DND-41 (cell line): ENCODE data around the gene ARHGAP45.

Source experiments
- ATAC-seq: fragments of 200-7000 bp; cut with Tn5 transposase; 3 replicates; pipeline ENCODE4 v1.9.1; 2021; ENCODE audit warnings: low read depth; ENCODE audit not compliant: insufficient read depth
- DNase-seq: peaks from one replicate; pipeline ENCODE4 v3.0.0-alpha.2; 2020
- H2AFZ ChIP-seq: 2 replicates; pipeline ENCODE4 v1.6.0; 2012; ENCODE audit warnings: low read depth, low read length
- H3K27ac ChIP-seq: 2 replicates; pipeline ENCODE4 v1.5.1; 2012; ENCODE audit warnings: low read length, inconsistent platforms
- H3K27me3 ChIP-seq: fragments of 200-600 bp; sonication (generic); 2 replicates; pipeline ENCODE4 v1.6.0; 2012; ENCODE audit warnings: low read length, mild to moderate bottlenecking, inconsistent platforms; ENCODE audit not compliant: insufficient read depth, poor library complexity
- H3K36me3 ChIP-seq: 2 replicates; pipeline ENCODE4 v1.5.1; 2012; ENCODE audit warnings: low read length, inconsistent platforms; ENCODE audit not compliant: insufficient read depth
- H3K4me1 ChIP-seq: 2 replicates; pipeline ENCODE4 v1.5.1; 2012; ENCODE audit warnings: mild to moderate bottlenecking, low read length; ENCODE audit not compliant: insufficient read depth
- H3K4me2 ChIP-seq: 2 replicates; pipeline ENCODE4 v1.6.0; 2012; ENCODE audit warnings: mild to moderate bottlenecking, moderate library complexity, low read length, inconsistent platforms; ENCODE audit not compliant: insufficient read depth
- H3K4me3 ChIP-seq, 2 experiments: fragments of 200-600 bp in 1 of 2; shearing (Covaris generic) in 1 of 2; 2 replicates each; pipeline ENCODE4 v1.5.1; 2012 to 2016; ENCODE audit warnings: inconsistent platforms in 2 of 2, low read length in 2 of 2, mild to moderate bottlenecking in 2 of 2, low read depth in 1 of 2, moderate library complexity in 1 of 2
- H3K79me2 ChIP-seq: 2 replicates; pipeline ENCODE4 v1.6.0; 2012; ENCODE audit warnings: low read length, inconsistent platforms; ENCODE audit not compliant: insufficient read depth
- H3K9ac ChIP-seq: 2 replicates; pipeline ENCODE4 v1.6.0; 2012; ENCODE audit warnings: low read depth, mild to moderate bottlenecking, inconsistent platforms, low read length, moderate library complexity
- H3K9me3 ChIP-seq: 2 replicates; pipeline ENCODE4 v1.5.1; 2012; ENCODE audit warnings: low read length, moderate library complexity, mild to moderate bottlenecking, inconsistent platforms; ENCODE audit not compliant: insufficient read depth, severe bottlenecking
- H4K20me1 ChIP-seq: 2 replicates; pipeline ENCODE4 v1.6.0; 2012; ENCODE audit warnings: low read length; ENCODE audit not compliant: insufficient read depth
- CTCF ChIP-seq: IDR thresholded peaks from 2 replicates; pipeline ENCODE4 v1.5.1; 2012; ENCODE audit warnings: borderline replicate concordance, low read length, moderate library complexity, mild to moderate bottlenecking; ENCODE audit not compliant: poor library complexity, severe bottlenecking; ENCODE audit errors: extremely low read depth
- EZH2 ChIP-seq: IDR thresholded peaks from 3 replicates; pipeline ENCODE4 v1.6.1; 2012; ENCODE audit warnings: borderline replicate concordance, low read depth, mild to moderate bottlenecking, moderate library complexity, low read length, inconsistent platforms; ENCODE audit not compliant: severe bottlenecking

ARHGAP45 gene

GRCh38 chr19:1065606-1066109, 1.3 kb upstream of the ARHGAP45 start:
- TF ChIP-seq CTCF, result no peak
- TF ChIP-seq EZH2, result no peak
- H2AFZ ChIP-seq, result no peak overlapping the region
- peak overlapping the region in 1 of 2 experiments; percentile 12; a peak in 1 of 4 replicates for H3K4me3 ChIP-seq
- no peaks in the 10 kb centered on the region for H3K27me3 ChIP-seq
- peaks cover 47% of the 10 kb centered on the region for H3K4me1 ChIP-seq
- no peak overlapping the region for H3K27ac ChIP-seq
- DNase-seq (no peak), ATAC-seq (no peak)
- no peaks in the 10 kb centered on the region for H3K9me3 ChIP-seq
- peaks cover 16% of the 10 kb centered on the region for H4K20me1 ChIP-seq
- peak overlapping the region; percentile 92 for H3K4me2 ChIP-seq
- peaks cover 23% of the 10 kb centered on the region for H3K36me3 ChIP-seq
- H3K79me2 ChIP-seq, result peaks cover 38% of the 10 kb centered on the region
- H3K9ac ChIP-seq, result 0 out of 2 replicates have a peak overlapping the region, but pooled peaks have one; percentile 96

- Histone ChIP-seq H3K9me3 (no peaks in the 10 kb centered on the region), H3K79me2 (peaks cover 42% of the 10 kb centered on the region), H3K27me3 (no peaks in the 10 kb centered on the region), H3K4me2 (peak overlapping the region; percentile 92), H4K20me1 (peaks cover 18% of the 10 kb centered on the region), H3K27ac (peak overlapping the region; percentile 88), H3K9ac (peak overlapping the region; percentile 96), H3K4me1 (peaks cover 47% of the 10 kb centered on the region), H3K4me3 (peak overlapping the region; percentile 84 to 97; a peak in 3 of 4 replicates), H3K36me3 (peaks cover 28% of the 10 kb centered on the region), H2AFZ (peak overlapping the region; percentile 78)
- ATAC-seq (no peak), DNase-seq (no peak)
- TF ChIP-seq EZH2 (no peak), CTCF (no peak)
These were observed 668 bp upstream of the ARHGAP45 start for GRCh38 chr19:1066251-1066747.

DNA sequence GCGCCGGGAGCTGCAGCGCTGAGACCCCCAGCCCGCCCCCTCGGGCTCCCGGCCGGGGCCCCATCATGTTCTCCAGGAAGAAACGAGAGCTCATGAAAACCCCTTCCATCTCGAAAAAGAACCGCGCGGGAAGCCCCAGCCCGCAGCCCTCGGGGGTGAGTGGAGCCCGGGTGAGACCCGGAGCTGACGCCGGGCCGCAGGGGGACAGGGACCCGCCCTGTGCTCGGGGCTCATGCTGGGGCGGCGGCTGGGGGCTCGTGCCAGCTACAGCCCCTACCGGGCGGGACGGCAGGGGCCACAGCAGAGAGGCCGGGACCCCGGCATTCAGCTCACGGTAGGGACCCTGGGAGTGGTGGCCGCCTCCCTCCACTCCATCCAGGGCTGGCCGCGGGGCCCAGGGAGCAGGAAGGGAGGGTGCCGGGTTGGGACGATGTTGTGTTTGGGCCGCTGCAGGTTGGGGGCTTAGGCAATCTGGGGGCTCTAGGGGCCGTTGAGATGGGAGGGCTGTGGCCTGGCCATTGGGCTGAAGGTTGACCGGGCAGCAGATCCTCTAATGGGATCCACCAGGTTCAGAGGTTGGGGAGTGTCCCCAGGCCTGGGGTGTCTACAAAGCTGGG, 482 bp downstream of the ARHGAP45 start:
- Histone ChIP-seq H3K36me3 (peaks cover 28% of the 10 kb centered on the region), H3K79me2 (peaks cover 42% of the 10 kb centered on the region), H3K27ac (peak overlapping the region; percentile 83), H3K4me1 (peaks cover 47% of the 10 kb centered on the region), H2AFZ (peak overlapping the region; percentile 67), H3K9me3 (no peaks in the 10 kb centered on the region), H3K4me3 (peak overlapping the region; percentile 84 to 97), H3K27me3 (no peaks in the 10 kb centered on the region), H3K4me2 (peak overlapping the region; percentile 92), H3K9ac (peak overlapping the region; percentile 96), H4K20me1 (peaks cover 21% of the 10 kb centered on the region)
- DNase-seq (no peak), ATAC-seq (peak; percentile 55)
- TF ChIP-seq EZH2 (no peak), CTCF (no peak)
